ENCODE measurements around the gene RRAS. TPM values are rescaled to one million over a fixed set of nuclear protein-coding genes. Genes with fewer than 3 reads are reported as not detected.
"Not testable (repeated sequence)": the region's sequence is repeated elsewhere in the genome, so short reads cannot be mapped to it uniquely, and the experiment has no call there.

The RRAS gene
- total and polyA plus RNA-seq, 4 donors: 4.1 to 18.5 (median 11.1) TPM

- TF ChIP-seq, protein P1, sequence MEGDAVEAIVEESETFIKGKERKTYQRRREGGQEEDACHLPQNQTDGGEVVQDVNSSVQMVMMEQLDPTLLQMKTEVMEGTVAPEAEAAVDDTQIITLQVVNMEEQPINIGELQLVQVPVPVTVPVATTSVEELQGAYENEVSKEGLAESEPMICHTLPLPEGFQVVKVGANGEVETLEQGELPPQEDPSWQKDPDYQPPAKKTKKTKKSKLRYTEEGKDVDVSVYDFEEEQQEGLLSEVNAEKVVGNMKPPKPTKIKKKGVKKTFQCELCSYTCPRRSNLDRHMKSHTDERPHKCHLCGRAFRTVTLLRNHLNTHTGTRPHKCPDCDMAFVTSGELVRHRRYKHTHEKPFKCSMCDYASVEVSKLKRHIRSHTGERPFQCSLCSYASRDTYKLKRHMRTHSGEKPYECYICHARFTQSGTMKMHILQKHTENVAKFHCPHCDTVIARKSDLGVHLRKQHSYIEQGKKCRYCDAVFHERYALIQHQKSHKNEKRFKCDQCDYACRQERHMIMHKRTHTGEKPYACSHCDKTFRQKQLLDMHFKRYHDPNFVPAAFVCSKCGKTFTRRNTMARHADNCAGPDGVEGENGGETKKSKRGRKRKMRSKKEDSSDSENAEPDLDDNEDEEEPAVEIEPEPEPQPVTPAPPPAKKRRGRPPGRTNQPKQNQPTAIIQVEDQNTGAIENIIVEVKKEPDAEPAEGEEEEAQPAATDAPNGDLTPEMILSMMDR (IDR thresholded peaks at IDR 0.05; ENCODE audit: low read depth, low read length, missing input control): no peak
- TF ChIP-seq FOXA1 (IDR thresholded peaks at IDR 0.05): no peak
These were observed 4.3 kb downstream of the RRAS start (continued) for GRCh38 chr19:49635530-49636232.

DNA sequence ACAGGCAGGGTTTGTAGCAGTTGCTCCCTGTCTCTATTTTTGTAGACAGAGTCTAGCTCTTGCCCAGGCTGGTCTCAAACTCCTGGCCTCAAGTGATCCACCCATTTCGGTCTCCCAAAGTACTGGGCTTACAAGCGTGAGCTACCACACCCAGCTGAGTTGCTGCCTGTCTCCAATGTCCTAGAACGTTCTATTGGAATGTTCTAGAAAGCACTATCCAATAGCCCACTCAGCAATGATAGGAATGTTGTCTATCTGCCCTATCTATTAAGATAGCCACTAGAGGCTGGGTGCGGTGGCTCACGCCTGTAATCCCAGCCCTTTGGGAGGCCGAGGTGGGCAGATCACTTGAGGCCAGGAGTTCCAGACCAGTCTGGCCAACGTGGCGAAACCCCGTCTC lies 6.7 kb downstream of the RRAS start:
- H3K4me1 ChIP-seq (ENCODE audit: control insufficient read depth in 4 of 4, insufficient read depth in 4 of 4, low read length in 3 of 4); H3K27ac ChIP-seq (ENCODE audit: low read depth in 1 of 2, low read length in 2 of 2): not testable (repeated sequence)
- 81% methylated on average over 9 of the region's 9 CpGs for WGBS

GRCh38 chr19:49632576-49632975 lies 7.4 kb downstream of the RRAS start:
- Histone ChIP-seq H3K27me3 (ENCODE audit: control insufficient read depth in 4 of 4, insufficient read depth in 4 of 4, low read length in 3 of 4) (no peaks in the 10 kb centered on the region), H3K27ac (ENCODE audit: low read depth in 1 of 2, low read length in 2 of 2) (no peak overlapping the region), H3K36me3 (ENCODE audit: control insufficient read depth in 4 of 4, insufficient read depth in 3 of 4, low read depth in 1 of 4, low read length in 3 of 4) (peaks cover 0 to 3% (median 1%) of the 10 kb centered on the region in 4 donors), H3K9me3 (ENCODE audit: control insufficient read depth in 4 of 4, low read length in 3 of 4) (no peaks in the 10 kb centered on the region), H3K4me1 (ENCODE audit: control insufficient read depth in 4 of 4, insufficient read depth in 4 of 4, low read length in 3 of 4) (peaks cover 0 to 6% (median 0%) of the 10 kb centered on the region in 4 donors), H3K9ac (ENCODE audit: low read depth in 1 of 2, low read length in 2 of 2) (no peak overlapping the region), H3K4me3 (ENCODE audit: low read depth in 1 of 3, low read length in 3 of 3) (no peak overlapping the region)
- no peak for DNase-seq (ENCODE audit: low spot score)
- TF ChIP-seq MAX (IDR thresholded peaks at IDR 0.05): no peak
- no peak for TF ChIP-seq SP1 (IDR thresholded peaks at IDR 0.05)
- no peak for TF ChIP-seq NR2F2 (IDR thresholded peaks at IDR 0.05)
- TF ChIP-seq HNF4G (IDR thresholded peaks at IDR 0.05): no peak
- TF ChIP-seq RXRA (IDR thresholded peaks at IDR 0.05): no peak
- no peak for TF ChIP-seq FOXA1 (IDR thresholded peaks at IDR 0.05)
- no peak for TF ChIP-seq TAF1 (conservative IDR thresholded peaks at IDR 0.05)
- TF ChIP-seq GABPA (IDR thresholded peaks at IDR 0.05 in 1 of 2, conservative IDR thresholded peaks at IDR 0.05 in 1 of 2): no peak
- TF ChIP-seq EGR1 (IDR thresholded peaks at IDR 0.05; ENCODE audit: low read depth in 2 of 2): no peak
- TF ChIP-seq, protein P1 (IDR thresholded peaks at IDR 0.05; ENCODE audit: low read depth, low read length, missing input control): no peak
- TF ChIP-seq YY1 (IDR thresholded peaks at IDR 0.05): no peak
- no peak for TF ChIP-seq ZBTB33 (IDR thresholded peaks at IDR 0.05)
- TF ChIP-seq, protein P2, sequence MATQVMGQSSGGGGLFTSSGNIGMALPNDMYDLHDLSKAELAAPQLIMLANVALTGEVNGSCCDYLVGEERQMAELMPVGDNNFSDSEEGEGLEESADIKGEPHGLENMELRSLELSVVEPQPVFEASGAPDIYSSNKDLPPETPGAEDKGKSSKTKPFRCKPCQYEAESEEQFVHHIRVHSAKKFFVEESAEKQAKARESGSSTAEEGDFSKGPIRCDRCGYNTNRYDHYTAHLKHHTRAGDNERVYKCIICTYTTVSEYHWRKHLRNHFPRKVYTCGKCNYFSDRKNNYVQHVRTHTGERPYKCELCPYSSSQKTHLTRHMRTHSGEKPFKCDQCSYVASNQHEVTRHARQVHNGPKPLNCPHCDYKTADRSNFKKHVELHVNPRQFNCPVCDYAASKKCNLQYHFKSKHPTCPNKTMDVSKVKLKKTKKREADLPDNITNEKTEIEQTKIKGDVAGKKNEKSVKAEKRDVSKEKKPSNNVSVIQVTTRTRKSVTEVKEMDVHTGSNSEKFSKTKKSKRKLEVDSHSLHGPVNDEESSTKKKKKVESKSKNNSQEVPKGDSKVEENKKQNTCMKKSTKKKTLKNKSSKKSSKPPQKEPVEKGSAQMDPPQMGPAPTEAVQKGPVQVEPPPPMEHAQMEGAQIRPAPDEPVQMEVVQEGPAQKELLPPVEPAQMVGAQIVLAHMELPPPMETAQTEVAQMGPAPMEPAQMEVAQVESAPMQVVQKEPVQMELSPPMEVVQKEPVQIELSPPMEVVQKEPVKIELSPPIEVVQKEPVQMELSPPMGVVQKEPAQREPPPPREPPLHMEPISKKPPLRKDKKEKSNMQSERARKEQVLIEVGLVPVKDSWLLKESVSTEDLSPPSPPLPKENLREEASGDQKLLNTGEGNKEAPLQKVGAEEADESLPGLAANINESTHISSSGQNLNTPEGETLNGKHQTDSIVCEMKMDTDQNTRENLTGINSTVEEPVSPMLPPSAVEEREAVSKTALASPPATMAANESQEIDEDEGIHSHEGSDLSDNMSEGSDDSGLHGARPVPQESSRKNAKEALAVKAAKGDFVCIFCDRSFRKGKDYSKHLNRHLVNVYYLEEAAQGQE (IDR thresholded peaks at IDR 0.05): no peak
- 95% methylated on average over 5 of the region's 5 CpGs for WGBS

More for the DNA sequence above, 6.7 kb downstream of the RRAS start:
- H3K36me3 ChIP-seq (ENCODE audit: control insufficient read depth in 4 of 4, insufficient read depth in 3 of 4, low read depth in 1 of 4, low read length in 3 of 4); H3K4me3 ChIP-seq (ENCODE audit: low read depth in 1 of 3, low read length in 3 of 3); H3K27me3 ChIP-seq (ENCODE audit: control insufficient read depth in 4 of 4, insufficient read depth in 4 of 4, low read length in 3 of 4); H3K9me3 ChIP-seq (ENCODE audit: control insufficient read depth in 4 of 4, low read length in 3 of 4); H3K9ac ChIP-seq (ENCODE audit: low read depth in 1 of 2, low read length in 2 of 2); DNase-seq (ENCODE audit: low spot score): not testable (repeated sequence)

Measured in liver (tissue), 9 donors.